ENCODE data around the gene C6orf132.

C6orf132 gene

GRCh38 chr6:42103216-42103615 lies 39.2 kb downstream of the C6orf132 start:
- DNase-seq = no peak

DNA sequence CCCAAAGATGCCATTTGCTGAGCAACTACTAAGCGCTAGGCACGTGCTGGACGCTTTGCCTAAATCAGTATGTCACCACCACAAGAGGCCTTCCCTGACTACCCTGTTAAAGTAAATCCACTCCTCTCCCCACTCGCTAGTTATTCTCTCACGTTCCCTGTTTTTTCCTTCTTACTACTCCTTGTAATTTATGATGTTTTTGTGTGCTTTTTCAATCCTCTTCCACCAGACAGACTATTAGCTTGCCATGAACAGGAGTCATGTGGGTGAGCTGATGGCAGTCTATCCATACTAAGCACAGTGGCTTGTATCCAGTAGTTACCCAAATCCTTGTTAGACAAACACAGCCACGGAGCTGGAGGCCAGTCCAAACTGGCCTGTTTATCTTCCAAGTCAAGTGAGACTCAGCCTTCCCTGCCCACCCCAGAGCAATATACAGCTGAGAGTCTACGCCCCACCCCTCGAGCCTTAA lies 41.2 kb downstream of the C6orf132 start:
- DNase-seq = no peak

- no peak for DNase-seq
Observed at GRCh38 chr6:42100029-42100901, 42.2 kb downstream of the C6orf132 start.

DNA sequence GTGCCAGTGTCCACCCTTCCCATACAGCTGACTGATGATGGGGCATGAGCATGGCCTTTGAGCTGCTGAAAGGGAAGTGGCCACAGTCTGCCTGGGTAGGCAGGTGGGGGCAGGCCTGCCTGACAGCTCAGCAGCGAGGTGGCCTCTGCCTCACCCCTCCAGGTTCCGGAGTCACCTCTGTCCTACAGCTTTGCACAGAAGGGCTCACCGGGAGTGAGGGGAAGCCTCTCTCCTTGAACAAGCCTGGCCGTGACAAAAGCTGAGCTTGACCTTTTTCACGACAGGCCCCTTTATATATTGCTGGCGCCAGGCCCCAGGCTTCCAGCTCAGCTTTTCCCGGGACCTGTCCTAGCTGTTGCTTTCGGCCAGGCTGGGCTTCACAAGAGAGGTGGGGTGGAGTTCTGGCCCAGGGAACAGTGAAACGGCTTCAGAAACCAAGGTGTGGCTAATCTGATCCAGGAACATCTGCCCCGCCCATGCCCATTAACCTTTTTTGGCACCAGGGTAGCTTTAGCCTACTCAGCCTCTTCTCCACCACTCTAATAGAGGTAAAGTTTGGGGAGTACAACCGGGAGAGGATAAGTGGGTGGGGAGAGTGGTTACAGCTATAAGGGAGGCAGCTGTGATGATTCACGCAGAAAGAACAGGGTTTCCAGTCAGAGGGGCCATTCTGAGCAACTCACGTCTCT lies 42.9 kb downstream of the C6orf132 start:
- DNase-seq = no peak

DNA sequence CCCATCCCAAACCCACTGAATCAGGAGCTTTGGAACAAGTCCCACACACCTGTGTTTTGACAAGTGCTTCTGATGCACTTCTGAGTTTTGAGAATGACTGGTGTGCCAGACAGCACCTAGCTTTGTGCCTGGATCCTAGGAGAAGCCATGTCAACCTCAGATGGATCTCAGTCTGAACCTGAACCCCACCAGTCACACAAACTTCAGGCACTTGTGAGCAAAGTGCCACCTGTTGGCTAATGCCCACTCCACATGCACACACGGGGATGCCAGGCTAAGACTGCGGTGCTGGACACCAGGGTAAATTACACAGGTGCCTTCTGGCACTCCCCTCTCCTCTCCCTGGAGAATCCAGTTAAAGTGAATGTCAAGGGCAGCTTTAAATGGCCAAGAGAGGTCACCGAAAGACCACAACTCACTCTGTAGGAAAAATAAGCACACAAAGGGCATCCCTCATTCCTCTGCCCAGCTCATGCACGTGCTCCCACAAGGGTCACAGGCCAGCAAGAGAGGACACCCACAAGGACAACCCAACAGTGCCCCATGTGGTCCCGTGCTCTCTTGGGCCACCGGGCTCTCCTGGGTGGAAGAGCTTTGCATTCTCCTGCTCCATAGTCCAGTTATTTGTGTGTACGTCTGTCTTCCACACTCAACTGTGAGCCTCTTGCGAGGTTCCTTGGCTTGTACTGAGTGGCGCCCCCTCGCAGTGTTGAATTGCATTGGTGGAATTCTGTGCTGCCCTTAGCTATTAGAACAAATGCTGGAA lies 46.5 kb downstream of the C6orf132 start:
- no peak for DNase-seq

DNA sequence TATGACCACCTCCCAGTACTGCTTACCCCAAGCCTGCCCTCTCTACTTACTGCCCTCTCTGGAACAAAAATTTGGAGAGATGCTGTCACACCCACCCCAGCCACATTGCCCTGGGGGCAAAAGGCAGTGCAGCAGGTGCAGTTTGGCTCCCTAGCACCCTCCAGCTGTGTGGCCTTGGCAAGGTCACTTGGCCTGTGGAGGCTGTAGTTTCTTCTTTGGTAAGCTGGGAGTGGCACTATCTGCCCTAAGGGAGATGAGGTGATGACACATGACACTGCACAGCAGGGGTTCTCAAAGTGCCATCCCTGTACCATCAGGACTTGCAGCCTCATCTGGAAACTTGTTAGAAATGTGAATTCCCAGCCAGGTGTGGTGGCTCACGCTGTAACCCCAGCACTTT lies 47.3 kb downstream of the C6orf132 start:
- DNase-seq = peak; percentile 34

GRCh38 chr6:42093582-42094329 lies 48.7 kb downstream of the C6orf132 start:
- DNase-seq = no peak

DNA sequence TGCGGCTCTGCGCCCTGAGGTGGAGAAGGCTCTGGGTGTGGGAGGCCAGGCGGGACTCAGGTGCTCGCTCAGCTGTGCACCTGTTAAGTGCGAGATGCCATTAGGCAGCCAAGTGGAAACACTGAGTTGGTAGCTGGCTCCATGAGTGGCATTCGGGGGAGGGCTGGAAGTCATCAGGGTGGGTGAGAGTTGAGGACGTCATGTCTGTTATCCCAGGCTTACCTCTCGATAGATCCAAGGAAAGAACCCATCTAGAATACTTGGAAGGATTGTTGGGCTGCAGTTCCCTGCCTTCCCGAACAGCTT lies 50.7 kb downstream of the C6orf132 start:
- DNase-seq = no peak

GRCh38 chr6:42090819-42091717 lies 51.4 kb downstream of the C6orf132 start:
- DNase-seq = no peak

DNA sequence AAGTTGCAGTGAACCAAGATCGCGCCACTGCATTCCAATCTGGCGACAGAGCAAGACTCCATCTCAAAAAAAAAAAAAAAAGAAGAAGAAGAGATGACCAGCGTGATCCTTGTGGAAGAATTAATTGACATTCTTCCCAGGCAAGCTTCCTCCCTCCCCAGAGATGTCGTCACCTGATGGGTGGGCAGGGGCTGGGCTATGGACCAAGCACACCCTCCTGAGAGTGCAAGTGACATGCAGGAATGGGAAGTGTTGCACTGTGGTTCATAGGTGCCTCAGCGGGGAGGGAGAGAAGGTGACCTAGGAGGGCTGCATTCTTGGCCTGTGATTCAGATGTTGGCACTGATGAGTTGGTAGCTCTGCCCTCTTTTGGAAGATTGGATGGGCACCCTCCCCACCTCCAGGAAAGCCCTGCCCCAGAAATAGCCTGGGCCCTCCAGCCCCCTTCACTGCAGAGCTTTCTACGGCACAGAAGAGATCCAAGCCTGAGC lies 54.3 kb downstream of the C6orf132 start:
- no peak for DNase-seq

GRCh38 chr6:42086046-42087035 lies 56.1 kb downstream of the C6orf132 start:
- DNase-seq = no peak

GRCh38 chr6:42084889-42085288 lies 57.5 kb downstream of the C6orf132 start:
- no peak for DNase-seq

GRCh38 chr6:42083530-42083929 lies 58.9 kb downstream of the C6orf132 start:
- no peak for DNase-seq

DNA sequence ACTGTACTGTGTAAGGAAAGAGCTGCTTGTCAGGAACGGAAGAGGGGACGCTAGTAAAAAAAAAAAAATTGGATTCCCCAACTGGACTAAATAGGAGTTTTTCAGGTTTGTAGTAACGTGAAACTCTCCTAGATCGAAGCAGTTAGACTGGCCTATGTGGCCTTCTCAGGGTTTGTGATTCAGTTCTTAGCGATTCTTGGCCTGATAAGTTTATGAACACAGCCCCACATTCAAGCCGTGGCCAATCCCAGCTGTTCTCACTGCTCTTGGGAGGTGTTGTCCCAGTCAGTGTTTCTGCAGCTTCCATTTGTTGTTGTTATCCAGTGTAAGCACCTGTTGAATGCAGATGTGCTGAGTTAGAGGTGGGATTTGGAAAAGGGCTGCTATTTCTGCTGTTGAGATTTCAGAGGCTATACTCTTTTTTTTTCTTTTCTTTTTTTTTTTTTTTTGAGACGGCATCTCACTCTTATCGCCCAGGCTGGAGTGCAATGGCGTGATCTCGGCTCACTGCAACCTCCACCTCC lies 62.4 kb downstream of the C6orf132 start:
- no peak for DNase-seq

GRCh38 chr6:42078386-42078785 lies 64.0 kb downstream of the C6orf132 start:
- DNase-seq = no peak

- DNase-seq = peak; percentile 90
Observed at GRCh38 chr6:42075159-42075838, 67.1 kb downstream of the C6orf132 start.

DNA sequence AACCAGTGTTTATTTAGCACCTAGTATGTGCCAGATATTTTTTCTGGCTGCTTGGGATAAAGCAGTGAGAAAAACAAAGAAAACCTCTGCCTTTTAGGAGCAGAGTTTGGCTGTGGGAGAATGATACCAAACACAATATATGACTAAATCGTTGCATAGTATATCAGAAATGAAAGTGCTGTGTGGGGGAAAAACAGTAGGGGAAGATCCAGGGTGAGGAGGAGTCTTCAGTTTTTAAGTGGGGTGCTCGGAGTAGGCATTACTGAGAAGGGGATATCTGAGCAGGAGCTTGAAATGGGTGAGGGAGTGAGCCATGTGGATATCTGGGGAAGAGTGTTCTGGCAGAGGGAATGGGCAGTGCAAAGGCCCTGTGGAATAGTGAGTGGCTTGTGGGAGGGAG lies 69.1 kb downstream of the C6orf132 start:
- no peak for DNase-seq

- DNase-seq = no peak
Observed at GRCh38 chr6:42071881-42072583, 70.4 kb downstream of the C6orf132 start.

All from NCI-H510A treated with DMSO at 0.1 percent for 48 hours (cell line).